Measurements from ENCODE around the gene TENT4A. TPM values are rescaled to one million over a fixed set of nuclear protein-coding genes. Genes with fewer than 3 reads are reported as not detected.

Gene TENT4A
- total RNA-seq, 1 experiment from 2014 or later: 25.6 TPM

GRCh38 chr5:6803981-6804550 lies 90.8 kb downstream of the TENT4A start:
- DNase-seq: no peak
- WGBS (ENCODE audit: extremely low coverage, insufficient read length, low lambda C conversion rate): no CpG with 5 or more reads among the region's 7 CpGs

More at GRCh38 chr5:6803981-6804550, 90.8 kb downstream of the TENT4A start:
- Histone ChIP-seq H3K23ac (ENCODE audit: insufficient read length, low read depth, low read length) (no peak overlapping the region), H3K56ac (ENCODE audit: insufficient read length, low read depth, low read length) (no peak overlapping the region), H3K79me1 (ENCODE audit: insufficient read depth, low read depth, low read length, poor library complexity, severe bottlenecking) (no peaks in the 10 kb centered on the region), H3K4me1 (ENCODE audit: insufficient read depth, low read length) (no peaks in the 10 kb centered on the region), H4K8ac (replicated peaks; ENCODE audit: insufficient read length, low read depth, low read length) (no peak overlapping the region), H2AK5ac (ENCODE audit: insufficient read length, low read length) (no peak overlapping the region), H4K91ac (ENCODE audit: insufficient read length, low read depth, low read length) (no peak overlapping the region), H3K18ac (ENCODE audit: insufficient read length, low read depth, low read length) (no peak overlapping the region), H3K79me2 (ENCODE audit: insufficient read depth, low read length) (no peaks in the 10 kb centered on the region), H3K9me3 (ENCODE audit: control insufficient read depth, low read depth, low read length) (peaks cover 5% of the 10 kb centered on the region), H3T11ph (ENCODE audit: low read length) (no peak overlapping the region), H3K27ac (ENCODE audit: insufficient read length, low read depth, low read length) (no peak overlapping the region), H2BK20ac (ENCODE audit: low read depth, low read length, poor library complexity, severe bottlenecking) (no peak overlapping the region), H4K5ac (ENCODE audit: insufficient read length, low read depth, low read length) (no peak overlapping the region), H3K4me2 (ENCODE audit: insufficient read depth, insufficient read length, low read length) (no peak overlapping the region), H2BK5ac (ENCODE audit: insufficient read length, low read length) (no peak overlapping the region), H3K9ac (ENCODE audit: extremely low read depth, insufficient read length, low read length) (no peak overlapping the region), H3K4ac (ENCODE audit: low read depth, low read length) (no peak overlapping the region), H3K14ac (ENCODE audit: insufficient read depth, low read length) (no peak overlapping the region), H3K27me3 (ENCODE audit: insufficient read depth, low read length) (no peaks in the 10 kb centered on the region), H4K20me1 (ENCODE audit: control insufficient read depth, insufficient read depth, insufficient read length) (no peaks in the 10 kb centered on the region), H2BK15ac (ENCODE audit: low read depth, low read length) (no peak overlapping the region), H2AFZ (ENCODE audit: low read length) (no peak overlapping the region), H2BK120ac (ENCODE audit: low read depth, low read length, poor library complexity, severe bottlenecking) (no peak overlapping the region), H3K23me2 (ENCODE audit: insufficient read length, low read depth, low read length, poor library complexity, severe bottlenecking) (no peaks in the 10 kb centered on the region), H2BK12ac (ENCODE audit: insufficient read length, low read depth, low read length) (no peak overlapping the region)
- Mint-ChIP-seq H3K27ac (no peak overlapping the region), H3K36me3 (ENCODE audit: insufficient read depth in 1 of 3, low read depth in 3 of 3) (peaks cover 5 to 11% (median 11%) of the 10 kb centered on the region in 3 experiments; a peak in 4 of 7 replicates), H3K9me3 (peaks cover 23 to 38% of the 10 kb centered on the region in 2 experiments), H3K27me3 (ENCODE audit: low read depth) (peaks cover 7% of the 10 kb centered on the region; the same call in 1 of the 2 replicates), H3K4me3 (no peak overlapping the region), H3K4me1 (no peaks in the 10 kb centered on the region)
- no peak for TF ChIP-seq CTCF (conservative IDR thresholded peaks at IDR 0.05)
